Fibroblast of mammary gland (primary cell): ENCODE data around the gene SPATA17.
A peak's percentile ranks its signal among the peaks of the same experiment; 100 is the strongest.

Experiments
- DNase-seq: peaks from one replicate; pipeline ENCODE4 v3.0.0-alpha.2; 2010; ENCODE audit warnings: low read depth
- H3K4me3 ChIP-seq: 2 replicates; pipeline ENCODE4 v1.5.1; 2011; ENCODE audit warnings: low read depth, mild to moderate bottlenecking, low read length, moderate library complexity; ENCODE audit not compliant: control insufficient read depth
- CTCF ChIP-seq: conservative IDR thresholded peaks from 2 replicates; pipeline ENCODE4 v1.5.1; 2011; ENCODE audit warnings: low read depth, low read length, inconsistent platforms; ENCODE audit not compliant: control insufficient read depth, insufficient read depth

The SPATA17 gene

GRCh38 chr1:217897100-217897499 is 266.0 kb downstream of the SPATA17 start:
- no peak overlapping the region for H3K4me3 ChIP-seq
- TF ChIP-seq CTCF: no peak
- DNase-seq: no peak

GRCh38 chr1:217899614-217900013 is 268.5 kb downstream of the SPATA17 start:
- H3K4me3 ChIP-seq: no peak overlapping the region
- TF ChIP-seq CTCF: no peak
- no peak for DNase-seq

GRCh38 chr1:217907504-217907903 is 276.4 kb downstream of the SPATA17 start:
- no peak for TF ChIP-seq CTCF
- no peak overlapping the region for H3K4me3 ChIP-seq
- DNase-seq: peak; percentile 62

- no peak for TF ChIP-seq CTCF
- no peak for DNase-seq
- H3K4me3 ChIP-seq: no peak overlapping the region
Observed at GRCh38 chr1:217910203-217910602, 279.1 kb downstream of the SPATA17 start.

- no peak overlapping the region for H3K4me3 ChIP-seq
- DNase-seq: no peak
- TF ChIP-seq CTCF: no peak
Observed at GRCh38 chr1:217910791-217911320, 279.7 kb downstream of the SPATA17 start.

GRCh38 chr1:217911908-217912307 is 280.8 kb downstream of the SPATA17 start:
- TF ChIP-seq CTCF: no peak
- no peak for DNase-seq
- no peak overlapping the region for H3K4me3 ChIP-seq
